ENCODE measurements around the gene HERC2. TPM values are rescaled to one million over a fixed set of nuclear protein-coding genes. Genes with fewer than 3 reads are reported as not detected.

The HERC2 gene
- total and polyA plus RNA-seq, 2 of the 13 experiments (the other 11 are each of a cell fraction or from before 2014, with no cell fraction given) = 17.6 to 24.8 TPM

- Histone ChIP-seq H3K4me2 (ENCODE audit: low read depth, low read length) (no peak overlapping the region), H3K79me2 (ENCODE audit: insufficient read depth, low read length) (no peaks in the 10 kb centered on the region), H4K20me1 (ENCODE audit: insufficient read depth, low read length) (no peaks in the 10 kb centered on the region), H3K36me3 (replicated peaks in 1 of 2; ENCODE audit: control insufficient read depth in 1 of 2, insufficient read depth in 2 of 2, low read length in 2 of 2) (peaks cover 14 to 33% of the 10 kb centered on the region in 2 experiments; a peak in 4 of 5 replicates), H3K27me3 (ENCODE audit: control insufficient read depth in 1 of 2, insufficient read depth in 2 of 2, low read length in 2 of 2) (peaks cover 6 to 23% of the 10 kb centered on the region in 2 experiments), H3K9me3 (ENCODE audit: low read length) (no peaks in the 10 kb centered on the region), H3K9ac (ENCODE audit: insufficient read depth, low read depth, low read length) (no peak overlapping the region), H3K4me3 (replicated peaks in 1 of 3; ENCODE audit: insufficient read depth in 1 of 3, low read depth in 2 of 3, low read length in 3 of 3) (no peak overlapping the region), H3K27ac (ENCODE audit: extremely low read length, insufficient read depth, low read length) (no peak overlapping the region), H2AFZ (ENCODE audit: low read length) (no peak overlapping the region), H3K4me1 (ENCODE audit: insufficient read depth, low read length) (peaks cover 12% of the 10 kb centered on the region)
- WGBS (ENCODE audit: low lambda C conversion rate) = 94% methylated on average over 25 of the region's 25 CpGs
- FAIRE-seq = no peak
- no peak for ATAC-seq
- no peak for DNase-seq (ENCODE audit: low spot score)
- intact Hi-C loops (cut with micrococcal nuclease; ENCODE audit: unreplicated experiment) = no loop called here
- ChIA-PET CTCF (ENCODE audit: low intra/inter-chr PET ratio, low total read pairs) (no interaction called here), POLR2A (no interaction called here)
- no peak for TF ChIP-seq RFX1 (IDR thresholded peaks at IDR 0.05)
- TF ChIP-seq SMAD9 (CRISPR knock-in tag; IDR thresholded peaks at IDR 0.05) = no peak
- no peak for TF ChIP-seq PBX3 (CRISPR knock-in tag; IDR thresholded peaks at IDR 0.05; ENCODE audit: borderline replicate concordance)
- no peak for TF ChIP-seq ZNF331 (CRISPR knock-in tag; IDR thresholded peaks at IDR 0.05)
- TF ChIP-seq REL (CRISPR knock-in tag; conservative IDR thresholded peaks at IDR 0.05) = no peak
- no peak for TF ChIP-seq ZNF543 (CRISPR knock-in tag; IDR thresholded peaks at IDR 0.05)
- no peak for TF ChIP-seq TCF12 (IDR thresholded peaks at IDR 0.05)
- TF ChIP-seq TCF12 (CRISPR knock-in tag; IDR thresholded peaks at IDR 0.05) = no peak
- TF ChIP-seq ZNF772 (CRISPR knock-in tag; IDR thresholded peaks at IDR 0.05) = no peak
- TF ChIP-seq ZNF512 (CRISPR knock-in tag; IDR thresholded peaks at IDR 0.05) = no peak
- TF ChIP-seq ZSCAN25 (CRISPR knock-in tag; IDR thresholded peaks at IDR 0.05) = no peak
- no peak for TF ChIP-seq KDM1A (CRISPR knock-in tag; IDR thresholded peaks at IDR 0.05)
- TF ChIP-seq RFX5 (IDR thresholded peaks at IDR 0.05; ENCODE audit: low read depth, low read length) = no peak
- no peak for TF ChIP-seq DPF2 (CRISPR knock-in tag; IDR thresholded peaks at IDR 0.05; ENCODE audit: borderline replicate concordance, low read depth)
- no peak for TF ChIP-seq IKZF1 (IDR thresholded peaks at IDR 0.05)
- TF ChIP-seq MYNN (CRISPR knock-in tag; IDR thresholded peaks at IDR 0.05; ENCODE audit: low read depth) = no peak
- in situ Hi-C loops (cut with HindIII; ENCODE audit: extremely low pct_ligation_motif_present, low pct_unique_long_range_greater_than_20kb) = no loop called here
- no TSS peak for BruUV-seq (replicated peaks)
Measured at GRCh38 chr15:28109626-28110455, 212.1 kb downstream of the HERC2 start.

Data from HepG2 (cell line).